RWPE1 (cell line): ENCODE measurements around the gene AEN.

Experiments
- CTCF ChIA-PET: fragments of 350-600 bp; sonication (Branson Sonifier 250); formaldehyde crosslinking; extraction: SDS; loops from one replicate; lab custom pipeline; 2021; lab: Yijun Ruan, JAX
- POLR2A ChIA-PET: fragments of 400-600 bp; formaldehyde crosslinking; extraction: SDS; loops from one replicate; lab custom pipeline; 2020; ENCODE audit warnings: antibody characterized with exemption; ENCODE audit not compliant: low non-redundant PET; lab: Yijun Ruan, JAX
- DNase-seq: peaks from one replicate; pipeline ENCODE4 v3.0.0; 2012; ENCODE audit warnings: low spot score
- H3K27ac ChIP-seq: fragments of 450-650 bp; 2 replicates; pipeline ENCODE4 v1.5.1; 2017
- CTCF ChIP-seq: fragments of 450-650 bp; conservative IDR thresholded peaks from 2 replicates; pipeline ENCODE4 v1.5.1; 2017; ENCODE audit warnings: low read depth, mild to moderate bottlenecking

The AEN gene

GRCh38 chr15:88586401-88587162 is 34.6 kb upstream of the AEN start:
- peak; percentile 81 for DNase-seq
- POLR2A ChIA-PET = no interaction called here

DNA sequence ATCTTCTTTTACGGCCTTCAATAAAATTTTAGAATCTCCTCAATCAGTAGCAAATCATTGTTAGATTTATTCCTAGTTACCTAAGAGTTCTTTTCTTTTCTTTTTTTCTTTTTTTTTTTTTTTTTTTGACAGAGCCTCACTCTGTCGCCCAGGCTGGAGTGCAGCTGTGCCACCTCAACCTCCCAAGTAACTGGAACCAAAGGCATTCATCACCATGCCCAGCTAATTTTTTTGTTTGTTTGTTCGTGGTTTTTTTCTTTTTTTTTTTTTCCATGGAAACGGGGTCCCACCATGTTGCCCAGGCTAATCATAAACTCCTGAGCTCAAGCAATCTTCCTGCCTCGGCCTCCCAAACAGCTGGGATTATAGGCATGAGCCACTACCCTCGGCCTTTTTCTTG is 30.4 kb upstream of the AEN start:
- no peak overlapping the region for H3K27ac ChIP-seq
- no peak for DNase-seq
- no peak for TF ChIP-seq CTCF
- POLR2A ChIA-PET = no interaction called here
- CTCF ChIA-PET = no interaction called here

More at GRCh38 chr15:88586401-88587162, 34.6 kb upstream of the AEN start:
- TF ChIP-seq CTCF = no peak
- H3K27ac ChIP-seq = no peak overlapping the region
- CTCF ChIA-PET = no interaction called here

DNA sequence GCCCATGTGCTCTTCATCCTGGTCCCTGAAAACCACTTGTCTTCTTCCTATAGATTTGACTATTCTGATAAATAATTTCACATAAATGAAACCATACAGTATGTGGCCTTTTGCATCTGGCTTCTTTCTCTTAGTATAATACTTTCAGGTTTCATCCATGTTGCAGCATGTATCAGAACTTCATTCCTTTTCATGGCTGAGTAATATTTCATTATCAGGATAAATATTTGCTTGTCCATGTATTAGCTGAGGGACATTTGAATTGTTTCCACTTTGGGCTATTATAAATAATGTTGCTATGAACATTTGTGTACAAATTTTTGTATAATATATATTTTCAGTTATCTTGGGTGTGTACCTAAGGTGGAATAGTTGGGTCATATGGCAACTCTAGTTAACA is 29.8 kb upstream of the AEN start:
- no peak for DNase-seq
- ChIA-PET POLR2A (no interaction called here), CTCF (no interaction called here)
- TF ChIP-seq CTCF = no peak
- H3K27ac ChIP-seq = no peak overlapping the region

- no peak overlapping the region for H3K27ac ChIP-seq
- no peak for DNase-seq
- CTCF ChIA-PET = no interaction called here
- TF ChIP-seq CTCF = no peak
- POLR2A ChIA-PET = no interaction called here
Measured at GRCh38 chr15:88603885-88604284, 17.3 kb upstream of the AEN start.

GRCh38 chr15:88604381-88605188 is 16.6 kb upstream of the AEN start:
- POLR2A ChIA-PET = no interaction called here
- H3K27ac ChIP-seq = no peak overlapping the region
- no peak for DNase-seq
- no peak for TF ChIP-seq CTCF
- CTCF ChIA-PET = no interaction called here

- no peak overlapping the region for H3K27ac ChIP-seq
- DNase-seq = no peak
- ChIA-PET POLR2A (no interaction called here), CTCF (no interaction called here)
- no peak for TF ChIP-seq CTCF
Measured at GRCh38 chr15:88605189-88606069, 15.7 kb upstream of the AEN start.
